HepG2 (cell line): ENCODE measurements around the gene RNASE12. TPM values are rescaled to one million over a fixed set of nuclear protein-coding genes. Genes with fewer than 3 reads are reported as not detected.

ENCODE experiments used
- ATAC-seq: fragments of 200-7000 bp; cut with Tn5 transposase; 3 replicates; pipeline ENCODE4 v1.9.1; 2020; ENCODE audit warnings: mild to moderate bottlenecking, moderate library complexity
- BruUV-seq: library from RNA; stranded (reverse); fragments of 400-500 nt; replicated peaks from 2 replicates; lab custom pipeline; 2021; lab: Mats Ljungman, UMichigan
- CTCF ChIA-PET: fragments of 300-600 bp; formaldehyde crosslinking; extraction: SDS; loops from one replicate; lab custom pipeline; 2021; ENCODE audit warnings: low total read pairs, inconsistent platforms, low intra/inter-chr PET ratio; lab: Yijun Ruan, JAX
- POLR2A ChIA-PET: fragments of 350-600 bp; sonication (Branson Sonifier 250); formaldehyde crosslinking; loops from one replicate; lab custom pipeline; 2020; ENCODE audit warnings: antibody characterized with exemption, inconsistent platforms; lab: Yijun Ruan, JAX
- DNase-seq: peaks from one replicate; pipeline ENCODE4 v3.0.0-alpha.2; 2015; ENCODE audit warnings: low spot score
- FAIRE-seq: peaks from 3 replicates; lab custom pipeline; 2011; peaks lifted over from hg19 to GRCh38; lab: Jason Lieb, UNC
- H2AFZ ChIP-seq: one replicate; pipeline ENCODE4 v1.6.1; 2011; ENCODE audit warnings: low read length, inconsistent platforms
- H3K27ac ChIP-seq: fragments of 300-600 bp; 3 replicates; pipeline ENCODE4 v1.8.0; 2011; ENCODE audit warnings: mixed run types, mild to moderate bottlenecking, mixed read lengths, low read length, inconsistent platforms; ENCODE audit not compliant: insufficient read depth; ENCODE audit errors: extremely low read length
- H3K27me3 ChIP-seq, 2 experiments: fragments of 200-600 bp in 1 of 2; 2 replicates in 1 of 2; 3 replicates in 1 of 2; pipeline versions ENCODE4 v1.6.0 to v1.8.0; 2011; ENCODE audit warnings: low read length in 2 of 2, mild to moderate bottlenecking in 2 of 2, moderate library complexity in 2 of 2, inconsistent platforms in 1 of 2; ENCODE audit not compliant: insufficient read depth in 2 of 2, control insufficient read depth in 1 of 2
- H3K36me3 ChIP-seq, 2 experiments: fragments of 200-600 bp in 1 of 2; replicated peaks in 1 of 2; 2 replicates in 1 of 2; 3 replicates in 1 of 2; pipeline versions ENCODE4 v1.5.1 to v1.8.0; 2011; ENCODE audit warnings: low read length in 2 of 2, inconsistent platforms in 1 of 2; ENCODE audit not compliant: insufficient read depth in 2 of 2, control insufficient read depth in 1 of 2
- H3K4me1 ChIP-seq: 2 replicates; pipeline ENCODE4 v1.5.1; 2012; ENCODE audit warnings: low read length, inconsistent platforms; ENCODE audit not compliant: insufficient read depth
- H3K4me2 ChIP-seq: 2 replicates; pipeline ENCODE4 v1.6.0; 2011; ENCODE audit warnings: low read depth, low read length, inconsistent platforms
- H3K4me3 ChIP-seq, 3 experiments: fragments of 200-600 bp in 1 of 3; sonication (generic), shearing (Covaris generic) in 1 of 3; replicated peaks in 1 of 3; 2 replicates each; pipeline ENCODE4 v1.5.1; 2011 to 2016; ENCODE audit warnings: low read length in 3 of 3, inconsistent platforms in 2 of 3, low read depth in 2 of 3, mild to moderate bottlenecking in 2 of 3, control low read depth in 1 of 3, mixed read lengths in 1 of 3; ENCODE audit not compliant: insufficient read depth in 1 of 3
- H3K79me2 ChIP-seq: one replicate; pipeline ENCODE4 v1.6.1; 2011; ENCODE audit warnings: low read length, inconsistent platforms; ENCODE audit not compliant: insufficient read depth
- H3K9ac ChIP-seq: 2 replicates; pipeline ENCODE4 v1.6.0; 2011; ENCODE audit warnings: mild to moderate bottlenecking, low read depth, low read length, inconsistent platforms; ENCODE audit not compliant: insufficient read depth
- H3K9me3 ChIP-seq: 2 replicates; pipeline ENCODE4 v1.5.1; 2012; ENCODE audit warnings: mild to moderate bottlenecking, low read length
- H4K20me1 ChIP-seq: 2 replicates; pipeline ENCODE4 v1.6.0; 2011; ENCODE audit warnings: inconsistent platforms, mild to moderate bottlenecking, low read length, moderate library complexity; ENCODE audit not compliant: insufficient read depth
- ATF2 ChIP-seq: sonication (generic); formaldehyde crosslinking; IDR thresholded peaks from 2 replicates; pipeline ENCODE4 v1.4.0; 2020; ENCODE audit warnings: missing genetic modification reagents
- FLYWCH1 ChIP-seq: sonication (generic); formaldehyde crosslinking; IDR thresholded peaks from 2 replicates; pipeline ENCODE4 v1.8.1; 2023; ENCODE audit warnings: mild to moderate bottlenecking, missing genetic modification reagents
- KAT2B ChIP-seq: fragments of 150-350 bp; IDR thresholded peaks from 2 replicates; pipeline ENCODE4 v1.6.1; 2014; ENCODE audit warnings: low read depth, low read length, borderline replicate concordance
- KLF13 ChIP-seq: sonication (generic); formaldehyde crosslinking; IDR thresholded peaks from 2 replicates; pipeline ENCODE4 v1.4.0; 2020; ENCODE audit warnings: mild to moderate bottlenecking, missing genetic modification reagents
- PCBP1 ChIP-seq: fragments of 200-400 bp; formaldehyde crosslinking; IDR thresholded peaks from 2 replicates; pipeline ENCODE4 v1.6.1; 2017; ENCODE audit warnings: mild to moderate bottlenecking, low read depth, low read length, borderline replicate concordance
- POLR2G ChIP-seq: fragments of 200-400 bp; formaldehyde crosslinking; IDR thresholded peaks from 2 replicates; pipeline ENCODE4 v1.6.1; 2018; ENCODE audit warnings: mild to moderate bottlenecking, low read depth, low read length, moderate library complexity
- USF2 ChIP-seq, 2 experiments: sonication (generic) in 1 of 2; formaldehyde crosslinking in 1 of 2; IDR thresholded peaks; 2 replicates each; pipeline versions ENCODE4 v1.5.1 to v1.6.1; 2011 to 2020; ENCODE audit warnings: borderline replicate concordance in 1 of 2, low read depth in 1 of 2, low read length in 1 of 2, mild to moderate bottlenecking in 1 of 2, missing genetic modification reagents in 1 of 2, moderate library complexity in 1 of 2
- ZBTB46 ChIP-seq: sonication (generic); formaldehyde crosslinking; IDR thresholded peaks from 2 replicates; pipeline ENCODE4 v1.4.0; 2020; ENCODE audit warnings: mild to moderate bottlenecking, missing genetic modification reagents, borderline replicate concordance
- ZNF318 ChIP-seq: sonication (generic); formaldehyde crosslinking; IDR thresholded peaks from 2 replicates; pipeline ENCODE4 v1.4.0; 2020; ENCODE audit warnings: mild to moderate bottlenecking, missing genetic modification reagents
- ZNF547 ChIP-seq: sonication (generic); formaldehyde crosslinking; IDR thresholded peaks from 2 replicates; pipeline ENCODE4 v1.5.1; 2020; ENCODE audit warnings: mild to moderate bottlenecking, missing genetic modification reagents
- WGBS: methylation state at CpG from one replicate; pipeline ENCODE4 v1.1.6; 2017; ENCODE audit warnings: low lambda C conversion rate; 5-methylcytosine and 5-hydroxymethylcytosine counted together
- in situ Hi-C: cut with HindIII; loops from 2 replicates; pipeline ENCODE4 v1.10.0; 2017; ENCODE audit warnings: low pct_unique_long_range_greater_than_20kb; ENCODE audit not compliant: extremely low pct_ligation_motif_present
- intact Hi-C: fragments of 100-400 bp; cut with micrococcal nuclease; formaldehyde crosslinking; loops from one replicate; pipeline ENCODE4 v1.10.0; 2022; ENCODE audit not compliant: unreplicated experiment
- polyA plus RNA-seq, 8 experiments: library from polyadenylated mRNA; depleted of rRNA in 3 of 8; stranded (reverse) in 7 of 8; unstranded in 1 of 8; fragments of >200 nt; fragmentation: Illumina TruSeq in 4 of 8; extraction: Trizol in 4 of 8; gene quantifications; 2 replicates each; pipeline versions ENCODE4 v1.2.1 to v1.2.3, GENCODE V29; 2011 to 2016; ENCODE audit warnings: low read depth in 4 of 8, missing spikeins in 1 of 8, mixed read lengths in 1 of 8; ENCODE audit not compliant: insufficient read depth in 1 of 8
- total RNA-seq, 5 experiments: library from RNA; depleted of rRNA; stranded (reverse); fragments of >200 nt; fragmentation: Illumina TruSeq; extraction: Trizol; gene quantifications; 2 replicates each; pipeline ENCODE4 v1.2.3, GENCODE V29; 2016; ENCODE audit warnings: low read depth in 1 of 5

RNASE12 gene
- total and polyA plus RNA-seq, 2 of the 13 experiments (the other 11 are each of a cell fraction or from before 2014, with no cell fraction given) = not detected

GRCh38 chr14:20592574-20592973 lies 1.4 kb upstream of the RNASE12 start:
- H3K4me1 ChIP-seq = no peaks in the 10 kb centered on the region
- CTCF ChIA-PET = no interaction called here
- FAIRE-seq = no peak
- H3K4me2 ChIP-seq = no peak overlapping the region
- peaks cover 0 to 17% of the 10 kb centered on the region in 2 experiments; a peak in 2 of 5 replicates for H3K27me3 ChIP-seq
- no peak overlapping the region for H2AFZ ChIP-seq
- WGBS = 20% methylated on average over 1 of the region's 1 CpG
- intact Hi-C loops = no loop called here
- no peak overlapping the region for H3K9ac ChIP-seq
- H3K36me3 ChIP-seq = no peaks in the 10 kb centered on the region
- no peaks in the 10 kb centered on the region for H3K9me3 ChIP-seq
- POLR2A ChIA-PET = no interaction called here
- in situ Hi-C loops = no loop called here
- H3K27ac ChIP-seq = no peak overlapping the region
- DNase-seq = no peak
- H3K4me3 ChIP-seq = no peak overlapping the region
- no TSS peak for BruUV-seq
- H4K20me1 ChIP-seq = no peaks in the 10 kb centered on the region
- no peak for ATAC-seq
- H3K79me2 ChIP-seq = no peaks in the 10 kb centered on the region
- TF ChIP-seq KLF13 (CRISPR knock-in tag) = no peak
- no peak for TF ChIP-seq POLR2G
- TF ChIP-seq USF2 (IDR thresholded peaks at IDR 0.05; ENCODE audit: low read depth, low read length) = no peak
- no peak for TF ChIP-seq USF2 (CRISPR knock-in tag; IDR thresholded peaks at IDR 0.05; ENCODE audit: borderline replicate concordance)
- TF ChIP-seq PCBP1 = no peak
- no peak for TF ChIP-seq ATF2
- TF ChIP-seq ZNF547 (CRISPR knock-in tag) = no peak
- TF ChIP-seq KAT2B = no peak
- no peak for TF ChIP-seq ZNF318 (CRISPR knock-in tag)
- TF ChIP-seq FLYWCH1 (CRISPR knock-in tag) = no peak
- no peak for TF ChIP-seq ZBTB46 (CRISPR knock-in tag)
